Measurements from ENCODE around the gene GJA4.

Gene GJA4

GRCh38 chr1:34840426-34840825 is 47.6 kb downstream of the GJA4 start:
- no peak for DNase-seq

- DNase-seq: no peak
Observed at GRCh38 chr1:34842073-34842472, 49.3 kb downstream of the GJA4 start.

- DNase-seq: no peak
Observed at GRCh38 chr1:34842952-34843371, 50.2 kb downstream of the GJA4 start.

DNA sequence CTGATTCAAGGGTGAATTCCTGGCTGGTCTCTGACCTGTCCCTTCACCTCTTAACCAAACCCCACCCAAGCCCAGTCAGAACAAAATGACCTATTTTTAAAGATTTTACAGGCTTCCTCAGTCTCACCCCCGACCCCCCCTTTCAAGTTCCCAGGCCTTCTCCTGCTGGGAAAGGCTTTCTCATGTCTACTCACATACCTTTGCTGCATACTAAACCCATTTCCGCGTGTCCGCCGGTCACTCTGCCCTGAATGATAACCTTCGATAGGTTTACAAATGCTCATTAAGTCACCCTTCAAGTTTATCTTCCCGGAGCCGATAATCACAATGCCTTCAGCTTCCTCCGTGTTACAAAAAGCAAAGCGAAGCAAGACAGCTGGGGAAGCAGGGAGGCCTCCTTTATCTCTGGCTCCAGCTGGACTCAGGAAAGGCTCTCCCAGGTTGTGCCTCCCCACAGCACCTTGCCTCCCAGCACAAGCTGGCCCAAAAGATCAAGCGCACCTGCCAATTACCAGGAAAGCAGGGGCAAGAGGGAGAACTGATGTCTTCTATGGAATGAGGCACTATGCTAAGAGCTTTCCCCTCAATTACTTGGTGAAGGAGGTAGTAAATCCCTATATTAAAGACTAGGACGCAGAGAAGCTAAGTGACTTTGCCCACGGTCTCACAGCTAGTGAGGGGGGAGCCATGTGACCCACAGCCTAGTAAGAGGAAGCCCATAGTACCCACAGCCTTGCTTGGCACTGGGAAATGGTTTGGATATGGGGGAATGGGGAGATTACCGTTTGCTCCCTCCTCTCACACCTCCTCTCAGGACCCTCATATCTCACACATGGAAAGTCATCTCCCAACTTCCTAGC is 50.8 kb downstream of the GJA4 start:
- DNase-seq: no peak

GRCh38 chr1:34844252-34844634 is 51.4 kb downstream of the GJA4 start:
- no peak for DNase-seq

Data from midbrain (tissue), 1 donor.